A673 (cell line): ENCODE results near the gene OR8A1. TPM values are rescaled to one million over a fixed set of nuclear protein-coding genes. Genes with fewer than 3 reads are reported as not detected.
"Not testable (repeated sequence)": the region's sequence is repeated elsewhere in the genome, so short reads cannot be mapped to it uniquely, and the experiment has no call there.

Experiments used
- BruUV-seq: library from RNA; stranded (reverse); fragments of 400-500 nt; replicated peaks from 2 replicates; lab custom pipeline; 2021; lab: Mats Ljungman, UMichigan
- CTCF ChIA-PET: fragments of 300-600 bp; sonication (Branson Sonifier 250); formaldehyde crosslinking; loops from one replicate; lab custom pipeline; 2022; ENCODE audit warnings: antibody characterized with exemption; lab: Charles Lee
- POLR2A ChIA-PET: fragments of 300-600 bp; sonication (Branson Sonifier 250); formaldehyde crosslinking; loops from one replicate; lab custom pipeline; 2022; ENCODE audit warnings: antibody characterized with exemption; ENCODE audit not compliant: low non-redundant PET; lab: Charles Lee
- DNase-seq: peaks from one replicate; pipeline ENCODE4 v3.0.0-alpha.2; 2015; ENCODE audit warnings: low spot score
- H3K27ac ChIP-seq: fragments of 200-600 bp; sonication (generic); 2 replicates; pipeline ENCODE4 v1.5.1; 2016; ENCODE audit warnings: mixed run types, low read depth, mild to moderate bottlenecking, mixed read lengths, antibody characterized with exemption, low read length; ENCODE audit not compliant: poor library complexity, severe bottlenecking
- H3K27me3 ChIP-seq: fragments of 200-600 bp; sonication (generic); replicated peaks from 2 replicates; pipeline ENCODE4 v1.6.1; 2017; ENCODE audit warnings: mixed run types, low read depth, mild to moderate bottlenecking, mixed read lengths, antibody characterized with exemption, low read length; ENCODE audit not compliant: insufficient read depth, poor library complexity
- H3K36me3 ChIP-seq: fragments of 200-600 bp; sonication (generic); 2 replicates; pipeline ENCODE4 v1.6.1; 2016; ENCODE audit warnings: mixed run types, mild to moderate bottlenecking, mixed read lengths, antibody characterized with exemption, low read length; ENCODE audit not compliant: insufficient read depth, poor library complexity, severe bottlenecking
- H3K4me1 ChIP-seq: fragments of 200-600 bp; sonication (generic); 2 replicates; pipeline ENCODE4 v1.6.1; 2017; ENCODE audit warnings: mixed run types, mild to moderate bottlenecking, mixed read lengths, antibody characterized with exemption, low read length; ENCODE audit not compliant: insufficient read depth, poor library complexity, severe bottlenecking
- H3K4me3 ChIP-seq: fragments of 200-600 bp; sonication (generic); 2 replicates; pipeline ENCODE4 v1.5.1; 2016; ENCODE audit warnings: low read depth, mixed run types, mild to moderate bottlenecking, mixed read lengths, low read length; ENCODE audit not compliant: poor library complexity, severe bottlenecking
- H3K9me3 ChIP-seq: fragments of 200-600 bp; sonication (generic); 2 replicates; pipeline ENCODE4 v1.6.1; 2016; ENCODE audit warnings: mixed run types, low read depth, mild to moderate bottlenecking, mixed read lengths, antibody characterized with exemption, low read length; ENCODE audit not compliant: poor library complexity, severe bottlenecking
- EZH2 ChIP-seq: fragments of 200-600 bp; sonication (generic); IDR thresholded peaks from 2 replicates; pipeline ENCODE4 v1.6.1; 2017; ENCODE audit warnings: borderline replicate concordance, low read depth, mild to moderate bottlenecking, mixed read lengths, antibody characterized with exemption, low read length; ENCODE audit not compliant: poor library complexity, severe bottlenecking
- intact Hi-C: fragments of 100-400 bp; cut with micrococcal nuclease; formaldehyde crosslinking; loops from one replicate; pipeline ENCODE4 v1.10.0; 2022; ENCODE audit not compliant: unreplicated experiment
- total RNA-seq: library from RNA; stranded (reverse); gene quantifications from 2 replicates; pipeline ENCODE4 v1.2.3, GENCODE V29; 2021
- TF ChIP-seq, protein P1 (sequence below): fragments of 300-800, 200-600 bp; sonication (generic); conservative IDR thresholded peaks from 2 replicates; pipeline ENCODE4 v1.5.1; 2017; ENCODE audit warnings: low read depth, mild to moderate bottlenecking, antibody characterized with exemption, low read length, moderate library complexity, mixed read lengths

The OR8A1 gene
- total RNA-seq, 1 experiment from 2014 or later: not detected

DNA sequence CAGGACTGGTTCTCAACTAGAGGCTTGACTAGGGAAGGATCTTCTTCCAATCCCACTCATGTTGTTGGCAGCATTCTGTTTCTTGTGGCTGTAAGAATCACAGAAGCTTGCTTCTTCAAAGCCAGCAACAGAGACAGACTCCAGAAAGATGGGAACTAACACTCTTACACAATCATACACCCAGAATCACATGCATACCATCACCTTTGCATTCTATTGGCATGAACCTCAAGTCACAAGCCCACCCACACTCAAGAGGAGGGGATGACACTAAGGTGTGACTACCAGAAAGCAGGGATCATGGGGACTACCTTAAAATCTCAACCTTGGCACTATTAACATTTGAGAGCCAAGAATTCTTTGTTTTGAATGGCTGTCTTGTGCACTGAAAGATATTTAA is 27.8 kb downstream of the OR8A1 start:
- ChIA-PET CTCF (no interaction called here), POLR2A (no interaction called here)
- Histone ChIP-seq H3K27ac (no peak overlapping the region), H3K4me1 (peaks cover 21% of the 10 kb centered on the region), H3K27me3 (peaks cover 6% of the 10 kb centered on the region), H3K36me3 (no peaks in the 10 kb centered on the region), H3K4me3 (no peak overlapping the region), H3K9me3 (no peaks in the 10 kb centered on the region)
- DNase-seq: no peak
- TF ChIP-seq, protein P1, sequence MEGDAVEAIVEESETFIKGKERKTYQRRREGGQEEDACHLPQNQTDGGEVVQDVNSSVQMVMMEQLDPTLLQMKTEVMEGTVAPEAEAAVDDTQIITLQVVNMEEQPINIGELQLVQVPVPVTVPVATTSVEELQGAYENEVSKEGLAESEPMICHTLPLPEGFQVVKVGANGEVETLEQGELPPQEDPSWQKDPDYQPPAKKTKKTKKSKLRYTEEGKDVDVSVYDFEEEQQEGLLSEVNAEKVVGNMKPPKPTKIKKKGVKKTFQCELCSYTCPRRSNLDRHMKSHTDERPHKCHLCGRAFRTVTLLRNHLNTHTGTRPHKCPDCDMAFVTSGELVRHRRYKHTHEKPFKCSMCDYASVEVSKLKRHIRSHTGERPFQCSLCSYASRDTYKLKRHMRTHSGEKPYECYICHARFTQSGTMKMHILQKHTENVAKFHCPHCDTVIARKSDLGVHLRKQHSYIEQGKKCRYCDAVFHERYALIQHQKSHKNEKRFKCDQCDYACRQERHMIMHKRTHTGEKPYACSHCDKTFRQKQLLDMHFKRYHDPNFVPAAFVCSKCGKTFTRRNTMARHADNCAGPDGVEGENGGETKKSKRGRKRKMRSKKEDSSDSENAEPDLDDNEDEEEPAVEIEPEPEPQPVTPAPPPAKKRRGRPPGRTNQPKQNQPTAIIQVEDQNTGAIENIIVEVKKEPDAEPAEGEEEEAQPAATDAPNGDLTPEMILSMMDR: no peak
- no peak for TF ChIP-seq EZH2
- intact Hi-C loops: no loop called here
- BruUV-seq: no TSS peak

DNA sequence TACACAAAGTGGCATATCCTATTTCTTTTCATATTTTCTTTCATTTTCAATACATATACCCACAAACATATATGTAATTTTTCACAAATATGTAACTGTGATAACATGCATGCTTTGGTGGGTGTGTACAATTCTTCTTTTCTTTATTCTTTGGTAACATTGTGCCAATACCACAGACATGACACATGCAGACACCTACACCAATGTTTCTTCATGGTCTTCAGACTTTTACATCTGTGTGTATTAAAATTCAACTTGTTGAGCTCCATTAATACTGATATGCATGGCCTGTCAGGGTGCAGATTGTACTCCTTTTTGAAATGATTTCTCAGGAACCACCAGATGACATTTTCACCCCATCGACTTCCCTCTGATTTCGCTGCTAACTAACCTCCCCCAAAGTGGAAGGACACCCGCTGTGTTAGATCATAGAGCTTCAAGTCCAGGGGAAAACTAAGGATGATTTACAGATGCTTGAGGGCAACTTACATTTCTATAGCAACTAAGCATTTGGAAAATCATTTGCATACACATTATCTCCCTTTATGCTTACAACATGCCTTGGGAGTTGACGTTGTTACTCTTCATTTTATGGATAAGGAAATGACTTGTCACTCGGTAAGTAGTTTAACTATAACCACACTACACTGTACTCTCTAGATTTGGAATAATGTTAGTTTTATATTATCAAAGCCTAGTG is 31.0 kb downstream of the OR8A1 start:
- no peaks in the 10 kb centered on the region for H3K9me3 ChIP-seq
- no peaks in the 10 kb centered on the region for H3K36me3 ChIP-seq
- peak; percentile 79 for DNase-seq
- no TSS peak for BruUV-seq
- intact Hi-C loops: no loop called here
- ChIA-PET CTCF (interaction anchor here (0.6 kb wide), 1 partner anchor 50 kb away, joined by 7 read pairs; no protein-coding TSS in a partner anchor), POLR2A (no interaction called here)
- peak overlapping the region; percentile 24 for H3K27ac ChIP-seq
- no peak overlapping the region for H3K4me3 ChIP-seq
- peaks cover 6% of the 10 kb centered on the region for H3K27me3 ChIP-seq
- H3K4me1 ChIP-seq: peaks cover 30% of the 10 kb centered on the region
- TF ChIP-seq, protein P1: no peak

DNA sequence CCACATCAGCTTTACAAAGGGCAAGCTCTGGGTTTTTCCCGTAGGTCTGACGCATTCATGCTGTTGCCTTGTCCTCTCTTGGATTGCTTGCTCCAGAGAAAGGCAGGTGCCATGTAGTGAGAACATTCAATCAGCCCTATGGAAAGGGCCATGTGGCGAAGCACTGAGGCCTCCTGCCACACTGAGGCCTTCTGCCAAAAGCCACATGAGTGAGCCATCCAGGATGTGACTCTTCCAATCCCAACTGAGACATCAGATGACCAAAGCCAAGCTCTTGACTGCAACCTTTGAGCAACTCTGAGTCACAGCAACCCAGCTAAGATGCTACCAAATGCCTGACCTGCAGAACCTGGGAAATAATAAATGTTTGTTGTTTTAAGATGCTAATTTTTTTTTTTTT is 32.4 kb downstream of the OR8A1 start:
- Histone ChIP-seq H3K4me3 (no peak overlapping the region), H3K27me3 (peaks cover 6% of the 10 kb centered on the region), H3K36me3 (no peaks in the 10 kb centered on the region), H3K9me3 (no peaks in the 10 kb centered on the region), H3K27ac (no peak overlapping the region), H3K4me1 (peaks cover 32% of the 10 kb centered on the region)
- no peak for DNase-seq
- TF ChIP-seq EZH2: no peak
- TF ChIP-seq, protein P1: no peak
- intact Hi-C loops: no loop called here
- BruUV-seq: no TSS peak
- POLR2A ChIA-PET: no interaction called here
- CTCF ChIA-PET: no interaction called here

DNA sequence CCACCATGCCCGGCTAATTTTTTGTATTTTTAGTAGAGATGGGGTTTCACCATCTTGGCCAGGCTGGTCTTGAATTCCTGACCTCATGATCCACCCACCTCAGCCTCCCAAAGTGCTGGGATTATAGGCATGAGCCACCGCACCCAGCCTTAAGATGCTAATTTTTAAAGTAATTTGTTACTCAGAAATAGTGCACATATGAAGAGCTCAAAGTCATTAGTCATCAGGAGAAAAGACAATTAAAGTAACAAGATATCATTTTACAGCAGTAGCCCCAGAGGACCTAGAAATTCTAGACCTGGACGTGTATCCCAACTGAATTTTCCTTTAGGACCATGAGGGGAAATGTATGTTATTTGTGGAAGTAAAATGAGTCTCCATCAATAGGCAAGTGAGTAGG is 32.9 kb downstream of the OR8A1 start:
- H3K4me3 ChIP-seq, H3K27me3 ChIP-seq, DNase-seq, intact Hi-C loops, CTCF ChIA-PET, H3K36me3 ChIP-seq, H3K27ac ChIP-seq, BruUV-seq, H3K9me3 ChIP-seq, POLR2A ChIA-PET: not testable (repeated sequence)
- H3K4me1 ChIP-seq: peaks cover 31% of the 10 kb centered on the region
